DMS 273 (cell line): ENCODE data around the gene MTM1.

Experiments
- DNase-seq: peaks from one replicate; lab custom pipeline; 2025; ENCODE audit not compliant: unreplicated experiment; lab: John Stamatoyannopoulos, UW

The MTM1 gene

GRCh38 chrX:150548251-150548650 is 20.2 kb upstream of the MTM1 start:
- DNase-seq = no peak

DNA sequence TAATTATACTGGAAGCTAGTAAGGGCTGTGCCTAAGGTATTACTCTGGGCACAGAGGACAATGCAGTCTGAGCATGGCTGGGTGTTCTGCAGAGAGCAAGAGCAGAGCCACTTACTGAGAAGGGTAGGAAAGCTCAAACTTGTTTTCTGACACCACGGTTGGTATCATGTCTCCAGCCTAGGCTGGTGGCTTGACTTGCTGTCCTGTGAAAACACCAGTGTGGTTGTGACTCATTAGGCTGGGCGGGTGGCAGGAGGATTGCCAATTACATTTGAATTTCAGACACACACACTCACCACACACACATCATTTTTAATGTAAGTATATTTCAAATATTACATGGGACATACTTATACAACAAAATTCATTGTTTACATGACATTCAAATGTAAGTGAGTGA is 19.7 kb upstream of the MTM1 start:
- DNase-seq = no peak

GRCh38 chrX:150551963-150552362 is 16.5 kb upstream of the MTM1 start:
- no peak for DNase-seq

DNA sequence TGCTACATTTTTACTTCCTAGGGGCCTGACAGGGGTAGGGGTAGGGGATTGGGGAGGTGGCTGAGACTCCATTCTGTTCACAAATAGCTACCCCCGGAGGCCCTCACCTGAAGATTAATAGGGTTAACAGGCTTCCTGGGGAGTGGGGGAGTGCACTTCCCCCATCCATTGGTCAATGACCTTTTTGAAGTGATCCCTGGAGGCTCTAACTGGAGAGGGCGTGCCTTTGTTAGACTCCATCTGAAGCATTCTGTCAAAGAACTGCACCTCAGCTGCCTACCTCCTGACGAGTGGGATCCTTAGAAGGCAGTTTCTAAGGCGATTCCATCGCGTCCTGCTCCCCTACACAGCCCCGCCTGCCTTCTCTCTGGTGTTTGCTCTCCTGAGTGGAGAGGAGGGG is 10.0 kb upstream of the MTM1 start:
- DNase-seq = no peak

DNA sequence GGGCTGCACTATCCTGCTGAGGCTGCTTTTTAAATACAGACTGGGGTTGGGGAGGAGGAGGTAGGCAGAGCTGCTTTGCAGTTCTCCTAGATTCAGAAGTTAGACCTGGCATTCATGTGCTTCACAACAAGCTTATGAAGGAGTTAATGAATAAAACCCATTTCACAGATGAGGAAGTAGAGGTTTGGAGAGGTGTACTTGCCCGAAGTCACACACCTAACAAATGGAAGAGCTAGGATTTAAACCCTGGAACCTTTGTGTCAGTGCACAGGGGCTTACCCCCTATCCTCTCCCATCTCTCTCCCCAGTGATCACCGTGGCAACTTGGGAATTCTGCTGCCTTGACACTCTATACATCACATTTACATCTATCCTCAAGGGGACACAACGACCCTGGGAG is 3.6 kb upstream of the MTM1 start:
- no peak for DNase-seq

DNA sequence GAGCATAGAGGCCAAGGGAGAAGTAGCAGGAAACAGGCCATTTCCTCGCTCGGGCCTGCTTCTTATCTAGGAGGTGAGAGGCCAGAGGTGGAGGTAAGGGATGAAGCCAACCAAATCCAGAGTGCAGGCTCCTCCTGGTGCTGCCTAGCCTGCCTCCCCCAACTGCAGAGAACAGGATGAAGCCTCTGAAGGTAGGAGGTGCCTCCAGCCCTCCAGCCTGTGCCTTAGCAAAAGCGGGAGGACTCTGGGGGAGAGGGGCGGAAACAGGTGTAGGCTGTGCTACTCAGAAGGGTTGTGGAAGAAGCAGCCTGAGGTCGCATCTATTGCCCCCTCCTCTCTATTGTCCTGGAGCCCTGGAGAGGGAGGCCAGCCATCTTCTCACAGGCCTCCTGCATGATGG is 2.9 kb upstream of the MTM1 start:
- DNase-seq = peak; percentile 12

DNA sequence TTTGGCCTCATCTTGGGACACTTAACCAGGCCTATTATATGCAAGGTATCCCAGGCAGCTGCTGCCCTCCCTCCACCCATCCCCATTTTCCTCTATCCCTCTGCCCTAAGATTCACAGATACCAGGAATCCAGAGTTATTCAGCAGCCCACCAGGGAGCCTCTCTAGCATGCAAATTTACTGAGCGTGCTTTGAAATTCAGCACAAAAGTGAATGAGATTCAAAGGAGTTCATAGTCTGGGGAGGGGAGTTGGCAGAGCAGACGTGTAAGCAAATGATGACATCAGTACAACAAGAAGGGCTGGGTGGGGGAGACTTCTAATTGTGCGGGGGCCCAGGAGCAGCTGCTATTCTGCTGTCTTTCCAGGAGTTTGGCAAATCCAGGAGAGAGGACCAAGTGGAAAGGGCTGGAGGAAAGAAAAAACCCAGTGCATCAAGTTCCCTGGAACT is 1.7 kb upstream of the MTM1 start:
- DNase-seq = peak; percentile 73

- no peak for DNase-seq
Observed at GRCh38 chrX:150567645-150568319, 639 bp upstream of the MTM1 start.

GRCh38 chrX:150569155-150569477 is 695 bp downstream of the MTM1 start:
- peak; percentile 53 for DNase-seq

- DNase-seq = no peak
Observed at GRCh38 chrX:150570512-150570911, 2.1 kb downstream of the MTM1 start.

GRCh38 chrX:150572206-150572605 is 3.8 kb downstream of the MTM1 start:
- DNase-seq = no peak

- DNase-seq = no peak
Observed at GRCh38 chrX:150573106-150573505, 4.7 kb downstream of the MTM1 start.

DNA sequence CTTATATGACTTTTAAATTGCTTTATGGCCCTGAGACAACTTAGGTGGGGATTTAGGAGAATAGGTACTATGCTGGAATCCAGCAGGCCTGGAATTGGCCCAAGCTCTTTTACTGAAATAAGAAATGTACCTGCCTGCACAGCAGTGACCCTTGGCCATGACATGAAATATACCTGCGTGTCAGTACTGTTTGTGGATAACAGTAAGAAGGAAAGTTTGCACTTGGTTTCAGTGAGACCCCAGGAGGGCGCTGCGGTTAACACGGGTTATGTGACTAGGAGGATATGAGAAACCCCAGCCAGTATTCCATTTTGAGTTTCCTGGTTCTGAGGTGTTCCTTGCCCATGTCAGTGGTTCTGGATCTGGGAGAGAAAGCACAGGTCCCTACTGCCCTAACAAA is 5.3 kb downstream of the MTM1 start:
- no peak for DNase-seq

GRCh38 chrX:150574559-150575418 is 6.4 kb downstream of the MTM1 start:
- DNase-seq = no peak

DNA sequence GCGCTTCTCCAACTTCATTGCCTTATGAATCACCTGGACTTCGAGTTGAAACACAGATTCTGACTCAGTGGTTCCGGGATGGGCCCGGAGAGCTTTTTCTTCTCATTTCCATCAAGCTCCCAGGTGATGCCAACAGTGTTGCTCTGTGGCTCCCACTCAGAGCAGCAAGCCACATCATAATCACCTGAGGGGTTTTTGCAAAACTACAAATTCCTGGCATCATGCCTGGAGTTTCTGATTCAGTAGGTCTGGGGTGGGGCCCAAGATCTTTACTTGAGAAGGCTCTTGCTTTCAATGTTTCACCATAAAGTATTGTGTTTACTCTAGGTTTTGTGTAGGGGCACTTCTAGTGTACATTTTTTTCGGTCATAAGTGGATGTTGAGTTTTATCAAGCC is 7.0 kb downstream of the MTM1 start:
- peak; percentile 17 for DNase-seq

DNA sequence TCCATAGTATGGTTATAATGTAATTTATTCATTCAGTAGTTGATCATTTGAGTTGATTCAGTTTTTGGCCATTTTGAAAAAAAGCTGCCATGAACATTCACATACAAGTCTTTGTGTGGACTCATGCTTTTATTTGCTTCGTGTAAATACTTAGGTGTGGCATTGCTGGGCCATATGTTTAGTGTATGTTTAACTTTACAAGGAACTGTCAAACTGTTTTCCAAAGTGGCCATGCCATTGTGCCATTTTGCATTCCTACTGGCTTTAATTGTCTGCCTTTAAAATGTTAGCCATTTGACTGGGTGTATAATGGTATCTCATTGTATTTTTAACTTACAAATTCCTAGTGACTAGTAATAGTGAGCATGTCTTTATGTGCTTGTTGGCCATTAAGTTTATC is 8.8 kb downstream of the MTM1 start:
- DNase-seq = no peak

DNA sequence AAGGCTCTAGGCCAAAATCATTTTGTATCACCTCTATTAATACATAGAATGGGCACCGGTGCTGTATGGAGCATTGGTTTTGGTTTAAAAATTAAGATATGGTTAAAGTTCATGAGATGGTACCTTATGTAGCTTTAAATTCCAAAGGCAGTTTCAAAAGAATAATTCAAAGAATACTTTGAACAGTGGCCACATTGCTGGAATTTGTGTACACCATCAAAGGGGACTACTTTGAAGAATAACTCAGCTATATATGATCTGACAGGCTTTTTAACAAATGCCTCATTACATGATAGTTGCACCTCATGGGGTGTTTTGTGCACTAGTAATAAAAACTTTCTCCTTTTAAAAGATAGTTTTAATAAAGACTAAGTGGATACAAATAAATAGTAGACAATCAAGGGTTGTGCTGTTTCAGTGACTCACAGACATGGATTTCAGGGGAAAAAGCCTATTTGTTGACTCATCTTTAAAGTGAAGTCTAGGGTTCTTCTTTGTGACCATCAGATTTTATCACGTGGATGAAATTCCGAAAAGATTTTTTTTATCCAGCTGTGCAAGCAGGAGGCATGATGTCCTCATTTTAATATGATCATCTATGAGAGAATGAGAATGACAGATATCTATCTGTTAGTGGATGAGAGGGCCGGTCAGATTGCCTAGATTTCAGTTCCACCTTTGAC is 12.8 kb downstream of the MTM1 start:
- DNase-seq = no peak

- peak; percentile 18 for DNase-seq
Observed at GRCh38 chrX:150582338-150582948, 14.0 kb downstream of the MTM1 start.

DNA sequence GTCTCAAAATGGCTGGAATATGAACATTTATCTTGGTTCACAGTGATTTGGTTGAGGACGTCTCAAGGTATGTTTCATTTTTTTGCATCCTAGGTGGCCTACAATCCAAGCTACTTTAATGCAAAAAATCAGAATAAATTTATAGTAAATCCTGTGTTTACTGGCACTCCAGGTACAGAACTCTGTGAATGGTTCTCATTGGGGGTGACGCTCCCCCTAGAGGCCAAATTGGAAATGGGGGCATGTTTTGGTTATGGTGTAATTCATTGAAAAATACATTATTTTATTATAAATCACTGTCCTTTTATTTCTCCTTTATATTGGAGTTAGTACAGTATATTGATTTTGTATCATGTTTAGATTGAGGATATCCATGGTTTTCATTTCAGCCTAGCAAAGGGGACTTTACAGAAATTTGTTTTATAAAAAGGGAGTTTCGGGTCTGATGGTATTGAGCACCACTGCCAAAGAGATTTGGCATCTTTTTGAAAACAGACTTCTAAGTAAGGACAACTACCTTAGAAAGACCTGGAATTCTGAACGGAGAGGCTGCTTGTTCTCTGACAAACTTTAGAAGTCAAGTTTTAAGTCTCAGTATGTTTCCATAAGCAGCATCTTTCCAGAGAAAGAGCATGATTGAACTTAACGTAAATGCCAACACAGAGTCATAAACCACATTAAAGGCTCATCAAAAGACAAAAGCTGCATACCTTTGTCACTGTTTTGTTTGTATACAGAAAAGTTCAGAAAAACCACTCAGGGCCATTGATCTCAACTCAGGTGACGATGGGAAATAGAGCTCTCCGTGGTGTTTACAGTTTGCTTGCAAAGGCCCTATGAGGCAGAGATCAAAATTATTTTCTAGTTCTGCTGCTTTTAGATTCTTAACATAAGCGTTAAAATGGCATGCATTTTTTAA is 19.4 kb downstream of the MTM1 start:
- peak; percentile 55 for DNase-seq

DNA sequence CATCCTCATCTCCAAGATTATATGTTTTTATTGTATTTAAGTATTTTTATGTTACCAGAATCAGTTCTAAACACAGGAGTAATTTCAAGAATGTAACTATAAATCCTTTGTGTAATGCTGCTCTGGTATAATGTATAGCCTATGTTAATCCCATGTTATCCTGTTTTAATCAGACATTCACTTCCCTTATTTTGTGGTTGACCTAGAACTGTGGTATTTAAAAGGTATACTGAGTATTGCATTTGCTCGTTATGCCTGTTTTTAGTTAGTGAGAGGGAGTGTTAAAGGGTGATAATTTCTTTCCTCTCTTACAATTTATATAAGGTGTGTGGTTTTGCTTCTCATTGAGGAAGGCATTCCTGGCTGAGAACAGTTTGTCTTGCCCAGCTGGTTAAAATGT is 26.2 kb downstream of the MTM1 start:
- no peak for DNase-seq

DNA sequence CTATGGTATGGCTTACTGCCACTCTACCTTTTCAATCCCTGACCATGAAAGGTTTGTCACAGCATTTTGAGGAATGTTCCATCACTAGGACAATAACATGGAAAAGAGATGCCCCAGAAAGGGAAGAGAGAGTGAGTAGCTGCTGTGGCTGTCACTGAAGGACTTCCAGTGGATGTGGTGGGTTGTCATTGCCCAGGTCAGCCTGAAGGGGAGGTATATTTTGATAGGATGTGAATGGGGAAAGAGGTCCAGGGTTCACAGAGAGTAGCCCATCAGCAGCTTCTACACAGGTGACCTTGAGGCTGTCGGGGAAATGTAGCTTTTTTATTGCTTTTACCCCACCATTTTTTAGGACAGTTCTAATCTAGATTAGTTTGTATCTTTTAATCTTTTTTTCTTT is 30.8 kb downstream of the MTM1 start:
- DNase-seq = no peak
